ENCODE results near the gene GSTCD. TPM values are rescaled to one million over a fixed set of nuclear protein-coding genes. Genes with fewer than 3 reads are reported as not detected.
A peak's percentile ranks its signal among the peaks of the same experiment; 100 is the strongest.

GSTCD gene, protein sequence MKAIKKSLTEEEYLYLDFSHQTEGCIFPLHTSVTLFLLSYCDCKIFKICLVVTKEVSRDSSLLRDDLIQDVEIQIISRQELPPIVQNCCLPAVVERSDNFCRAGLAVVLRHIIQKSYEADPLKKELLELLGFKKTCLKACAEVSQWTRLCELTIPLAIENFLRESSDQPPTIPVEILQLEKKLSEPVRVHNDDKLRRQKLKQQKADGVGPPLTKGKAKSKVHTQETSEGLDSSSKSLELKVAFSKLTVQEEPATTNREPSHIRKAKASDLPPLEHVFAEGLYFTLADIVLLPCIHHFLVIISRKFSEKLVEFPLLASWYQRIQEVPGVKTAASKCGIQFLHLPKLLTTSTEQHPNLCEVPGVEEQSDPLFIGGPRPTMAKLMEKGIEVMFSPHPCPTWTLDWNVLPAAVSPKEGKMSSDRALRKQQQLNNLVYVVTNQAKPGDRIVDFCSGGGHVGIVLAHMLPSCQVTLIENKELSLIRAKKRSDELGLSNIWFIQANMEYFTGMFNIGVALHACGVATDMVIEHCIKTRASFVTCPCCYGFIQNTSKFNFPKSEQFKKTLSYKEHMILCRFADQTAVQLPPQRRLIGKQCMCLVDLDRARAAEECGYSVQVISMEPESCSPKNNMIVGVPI
- total RNA-seq (2012; rRNA removed) (16.7 and 20.3 TPM in 2 replicates), polyA plus RNA-seq (2012; rRNA removed) (4.1 and 5.2 TPM in 2 replicates), Bru-seq, nascent RNA (percentile 55 among the genes with signal in this experiment), BruChase-seq, experiment 1, labeled RNA remaining after a 6-hour chase (percentile 48 among the genes with signal in this experiment), BruChase-seq, experiment 2, labeled RNA remaining after a 2-hour chase (percentile 53 among the genes with signal in this experiment)
- polyA plus RNA-seq (2012; cell fraction: cytosol; rRNA removed) = 0.90 and 1.7 TPM in 2 replicates
- 1.7 and 4.0 TPM in 2 replicates for polyA plus RNA-seq (2012; cell fraction: nucleus; rRNA removed; ENCODE audit: low replicate concordance)
- long read RNA-seq, full-length matches to known transcripts = 1 of 3 reads
- long read RNA-seq, partial matches to known transcripts = 2 of 3 reads
- long read RNA-seq, other reads (novel, unspliced or antisense) = 0 of 3 reads

- no peaks in the 10 kb centered on the region for H3K27me3 ChIP-seq (ENCODE audit: control insufficient read depth, insufficient read depth, low read length)
- H3K4me2 ChIP-seq (ENCODE audit: low read depth, low read length) = peak within 1 kb of the TSS; percentile 98
- H3K56ac ChIP-seq (ENCODE audit: extremely low read depth, insufficient read depth, low read length) = peak within 1 kb of the TSS; percentile 84
- intact Hi-C loops (cut with micrococcal nuclease) = loop anchor here (2.0 to 10.0 kb wide), 4 partner anchors 236 to 564 kb away; partner anchors contain the start of gene TET2
- H2BK5ac ChIP-seq (ENCODE audit: low read depth, low read length, poor library complexity, severe bottlenecking) = peak within 1 kb of the TSS; percentile 42
- peak within 1 kb of the TSS; percentile 76 for H3K9ac ChIP-seq (ENCODE audit: low read depth, low read length)
- no peak within 1 kb of the TSS for H3K18ac ChIP-seq (ENCODE audit: low read depth, low read length)
- no peaks in the 10 kb centered on the region for H3K9me3 ChIP-seq (ENCODE audit: control insufficient read depth, insufficient read depth, low read length)
- 1% methylated on average over 13 of the region's 63 CpGs; no CpG with 5 or more reads in 1 of the 2 experiments for WGBS, 2 experiments (ENCODE audit: extremely low coverage in 2 of 2, insufficient read length in 1 of 2)
- peak within 1 kb of the TSS; percentile 63 for H3K23ac ChIP-seq (ENCODE audit: low read depth, low read length)
- H3K14ac ChIP-seq (replicated peaks; ENCODE audit: low read depth, low read length) = peak within 1 kb of the TSS; percentile 82
- peaks cover 27 to 56% of the 10 kb centered on the region in 2 experiments for H3K79me1 ChIP-seq (ENCODE audit: low read depth in 1 of 2, low read length in 2 of 2)
- dilution Hi-C loops (cut with HindIII; ENCODE audit: low sequenced_read_pairs, unreplicated experiment) = no loop called here
- ATAC-seq (ENCODE audit: low read depth) (peak; percentile 99), DNase-seq (peak; percentile 93)
- no peak within 1 kb of the TSS for H2BK20ac ChIP-seq (ENCODE audit: low read depth, low read length)
- H2AFZ ChIP-seq (replicated peaks; ENCODE audit: low read length, poor library complexity) = peak within 1 kb of the TSS; percentile 99
- no peak within 1 kb of the TSS for H2BK15ac ChIP-seq (ENCODE audit: low read depth, low read length)
- H4K20me1 ChIP-seq (ENCODE audit: insufficient read depth, low read length) = no peaks in the 10 kb centered on the region
- H3K4me1 ChIP-seq (ENCODE audit: control insufficient read depth, insufficient read depth, low read length) = no peaks in the 10 kb centered on the region
- peak within 1 kb of the TSS; percentile 46 for H4K5ac ChIP-seq (ENCODE audit: low read depth, low read length)
- peak within 1 kb of the TSS; percentile 59 for H3K4me3 ChIP-seq (ENCODE audit: insufficient read depth, low read depth, low read length)
- BruUV-seq (replicated peaks) = TSS peak; percentile 44
- H4K8ac ChIP-seq (ENCODE audit: low read depth in 2 of 2, low read length in 2 of 2) = peak within 1 kb of the TSS; percentile 78 to 92
- CTCF ChIA-PET = no interaction called here
- H3K4ac ChIP-seq (ENCODE audit: low read depth, low read length) = peak within 1 kb of the TSS; percentile 51
- peak within 1 kb of the TSS; percentile 63; the same call in 1 of the 2 replicates for H2BK120ac ChIP-seq (ENCODE audit: low read depth, low read length)
- POLR2A ChIA-PET (ENCODE audit: unreplicated experiment) = interaction anchor here (0.6 kb wide), 1 partner anchor 471 kb away, joined by 7 read pairs; no protein-coding TSS in a partner anchor
- H2AK5ac ChIP-seq (ENCODE audit: low read depth, low read length) = peak within 1 kb of the TSS; percentile 28; the same call in 1 of the 2 replicates
- H3K36me3 ChIP-seq (ENCODE audit: control insufficient read depth, insufficient read depth, low read length) = peaks cover 2% of the 10 kb centered on the region; the same call in 1 of the 2 replicates
- in situ Hi-C loops (cut with MboI; ENCODE audit: low sequenced_read_pairs) = no loop called here
- H3K9me1 ChIP-seq (ENCODE audit: insufficient read depth, low read length) = peaks cover 3% of the 10 kb centered on the region; the same call in 1 of the 2 replicates
- peak within 1 kb of the TSS; percentile 75 for H3K27ac ChIP-seq (ENCODE audit: insufficient read depth, low read length)
- H2AK9ac ChIP-seq (replicated peaks; ENCODE audit: low read depth, low read length, poor library complexity) = peak within 1 kb of the TSS; percentile 83
- peak within 1 kb of the TSS; percentile 54 for H4K91ac ChIP-seq (ENCODE audit: insufficient read depth, low read depth, low read length)
- TF ChIP-seq RFX5 (IDR thresholded peaks at IDR 0.05; ENCODE audit: low read depth, low read length) (peak; percentile 19; the same call in 1 of the 2 replicates), CTCF (conservative IDR thresholded peaks at IDR 0.05; ENCODE audit: low read depth, low read length) (no peak), MAZ (IDR thresholded peaks at IDR 0.05; ENCODE audit: borderline replicate concordance, low read depth, low read length) (peak; percentile 97), RCOR1 (IDR thresholded peaks at IDR 0.05; ENCODE audit: insufficient replicate concordance, low read length) (no peak), RAD21 (IDR thresholded peaks at IDR 0.05; ENCODE audit: low read length) (no peak), CHD1 (IDR thresholded peaks at IDR 0.05; ENCODE audit: low read depth, low read length) (no peak), BHLHE40 (IDR thresholded peaks at IDR 0.05; ENCODE audit: low read depth, low read length) (peak; percentile 51; the same call in 1 of the 2 replicates)
- TF ChIP-seq, protein P1, sequence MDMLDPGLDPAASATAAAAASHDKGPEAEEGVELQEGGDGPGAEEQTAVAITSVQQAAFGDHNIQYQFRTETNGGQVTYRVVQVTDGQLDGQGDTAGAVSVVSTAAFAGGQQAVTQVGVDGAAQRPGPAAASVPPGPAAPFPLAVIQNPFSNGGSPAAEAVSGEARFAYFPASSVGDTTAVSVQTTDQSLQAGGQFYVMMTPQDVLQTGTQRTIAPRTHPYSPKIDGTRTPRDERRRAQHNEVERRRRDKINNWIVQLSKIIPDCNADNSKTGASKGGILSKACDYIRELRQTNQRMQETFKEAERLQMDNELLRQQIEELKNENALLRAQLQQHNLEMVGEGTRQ (IDR thresholded peaks at IDR 0.05; ENCODE audit: low read depth, low read length) = 0 out of 2 replicates have a peak, but pooled peaks have one; percentile 28
Observed at GRCh38 chr4:105708181-105709080, at the start of gene GSTCD, which contains the start of gene INTS12. Gene GSTCD, plus strand, starts transcription at chr4:105708784. Its CDS starts 8,830 bp downstream, at chr4:105717614. Gene INTS12, minus strand, starts transcription at chr4:105708689. Its CDS starts 8,684 bp downstream, at chr4:105700005.

All from IMR-90 (cell line).